Osteocyte (in vitro differentiated cells): ENCODE data around the gene PDE4B. TPM values are rescaled to one million over a fixed set of nuclear protein-coding genes. Genes with fewer than 3 reads are reported as not detected.
"Not testable (repeated sequence)": the region's sequence is repeated elsewhere in the genome, so short reads cannot be mapped to it uniquely, and the experiment has no call there.

Experiments used
- DNase-seq: peaks from one replicate; pipeline ENCODE4 v3.0.0; 2021; ENCODE audit warnings: mixed read lengths; ENCODE audit not compliant: unreplicated experiment; ENCODE audit errors: extremely low spot score
- H3K27ac Mint-ChIP-seq: one replicate; pipeline ENCODE4 v1.8.0; 2021; ENCODE audit warnings: mild to moderate bottlenecking, mixed read lengths; ENCODE audit not compliant: unreplicated experiment
- H3K27me3 Mint-ChIP-seq: one replicate; pipeline ENCODE4 v1.8.0; 2021; ENCODE audit warnings: mixed read lengths; ENCODE audit not compliant: unreplicated experiment
- H3K36me3 Mint-ChIP-seq: one replicate; pipeline ENCODE4 v1.8.0; 2021; ENCODE audit warnings: mixed read lengths; ENCODE audit not compliant: unreplicated experiment
- H3K4me1 Mint-ChIP-seq: one replicate; pipeline ENCODE4 v1.8.0; 2021; ENCODE audit warnings: mixed read lengths; ENCODE audit not compliant: unreplicated experiment
- H3K4me3 Mint-ChIP-seq: one replicate; pipeline ENCODE4 v1.8.0; 2021; ENCODE audit warnings: mild to moderate bottlenecking, moderate library complexity, mixed read lengths; ENCODE audit not compliant: unreplicated experiment
- H3K9me3 Mint-ChIP-seq: one replicate; pipeline ENCODE4 v1.8.0; 2021; ENCODE audit warnings: mixed read lengths; ENCODE audit not compliant: unreplicated experiment
- CTCF ChIP-seq: fragments of 200-600 bp; sonication (generic); IDR thresholded peaks from 2 replicates; pipeline ENCODE4 v1.5.0; 2021; ENCODE audit warnings: antibody characterized with exemption, mild to moderate bottlenecking, moderate library complexity
- total RNA-seq: library from RNA; stranded (reverse); gene quantifications from 2 replicates; pipeline ENCODE4 v1.2.1, GENCODE V29; 2021

Gene PDE4B
- total RNA-seq, 1 donor from 2014 or later: 53.1 TPM

DNA sequence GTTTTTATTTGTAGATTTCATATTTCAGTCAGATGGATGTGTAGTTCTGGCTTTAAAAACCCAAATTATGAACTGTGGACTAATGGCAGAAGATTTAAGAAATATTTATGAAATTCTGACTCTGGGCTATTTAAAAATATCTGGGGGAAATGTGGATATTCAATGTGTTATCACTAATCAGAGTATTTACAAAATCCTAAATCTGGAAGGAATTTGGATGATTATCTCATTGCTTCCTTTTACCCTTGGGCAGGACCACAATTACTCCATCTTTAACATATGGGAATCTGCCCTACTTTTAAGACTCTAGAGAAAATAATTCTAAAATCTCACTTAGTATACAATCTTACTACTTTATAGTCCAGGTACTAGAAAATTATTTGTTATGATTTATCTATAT is 203.2 kb downstream of the PDE4B start:
- peaks cover 37% of the 10 kb centered on the region for H3K27me3 Mint-ChIP-seq
- H3K4me3 Mint-ChIP-seq: no peak overlapping the region
- TF ChIP-seq CTCF: no peak
- H3K36me3 Mint-ChIP-seq: no peaks in the 10 kb centered on the region
- H3K4me1 Mint-ChIP-seq: no peaks in the 10 kb centered on the region
- no peak overlapping the region for H3K27ac Mint-ChIP-seq
- H3K9me3 Mint-ChIP-seq: no peaks in the 10 kb centered on the region
- no peak for DNase-seq

- no peaks in the 10 kb centered on the region for H3K36me3 Mint-ChIP-seq
- H3K27me3 Mint-ChIP-seq: peaks cover 40% of the 10 kb centered on the region
- H3K27ac Mint-ChIP-seq: no peak overlapping the region
- TF ChIP-seq CTCF: no peak
- no peak for DNase-seq
- no peaks in the 10 kb centered on the region for H3K4me1 Mint-ChIP-seq
- H3K9me3 Mint-ChIP-seq: no peaks in the 10 kb centered on the region
- no peak overlapping the region for H3K4me3 Mint-ChIP-seq
Measured at GRCh38 chr1:65997693-65998092, 205.0 kb downstream of the PDE4B start.

DNA sequence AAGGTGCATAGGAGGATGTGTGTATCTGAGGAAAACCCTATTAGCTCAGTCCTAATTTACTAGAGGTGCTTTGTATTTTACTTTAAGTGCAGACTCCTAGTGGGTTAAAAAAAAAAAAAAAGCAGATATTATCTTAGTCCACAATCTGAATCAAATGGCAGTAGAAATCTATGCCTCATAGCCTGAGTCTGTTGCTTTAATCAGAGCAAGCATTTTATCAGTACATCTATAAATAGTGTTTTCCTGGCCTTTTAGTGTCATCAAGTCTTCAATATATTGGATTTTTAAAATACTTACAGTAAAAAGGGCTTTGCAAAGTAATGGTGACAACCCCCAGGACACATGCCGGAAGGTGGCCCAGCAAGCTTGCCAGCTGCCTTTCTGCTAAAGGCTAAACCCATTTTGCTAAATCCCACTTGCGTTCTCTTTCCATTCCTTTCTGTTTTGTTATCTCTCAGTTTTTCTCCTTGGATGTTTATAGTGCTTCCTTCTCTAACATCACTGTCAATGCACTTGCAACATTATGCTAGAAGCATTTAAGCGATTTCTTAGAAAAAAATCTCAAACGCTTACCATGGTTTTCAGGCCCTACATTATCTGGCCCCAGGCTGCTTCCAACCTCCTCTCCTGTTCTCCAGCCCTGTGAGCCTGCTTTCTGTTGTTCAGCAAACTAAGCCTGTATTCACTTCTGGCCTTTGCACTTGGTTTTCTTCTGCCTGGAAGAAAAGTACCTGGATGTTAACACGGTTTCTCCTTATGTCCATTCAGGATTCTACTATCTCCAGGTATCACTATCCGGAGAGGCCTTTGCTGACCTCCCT is 206.3 kb downstream of the PDE4B start:
- peaks cover 33% of the 10 kb centered on the region for H3K27me3 Mint-ChIP-seq
- H3K36me3 Mint-ChIP-seq: no peaks in the 10 kb centered on the region
- no peak for TF ChIP-seq CTCF
- H3K4me1 Mint-ChIP-seq: no peaks in the 10 kb centered on the region
- H3K9me3 Mint-ChIP-seq: no peaks in the 10 kb centered on the region
- no peak overlapping the region for H3K4me3 Mint-ChIP-seq
- DNase-seq: no peak
- H3K27ac Mint-ChIP-seq: no peak overlapping the region

- TF ChIP-seq CTCF: no peak
- Mint-ChIP-seq H3K27ac (no peak overlapping the region), H3K9me3 (no peaks in the 10 kb centered on the region), H3K27me3 (peaks cover 30% of the 10 kb centered on the region), H3K36me3 (no peaks in the 10 kb centered on the region), H3K4me3 (no peak overlapping the region), H3K4me1 (no peaks in the 10 kb centered on the region)
- no peak for DNase-seq
Measured at GRCh38 chr1:66000033-66000637, 207.4 kb downstream of the PDE4B start.

DNA sequence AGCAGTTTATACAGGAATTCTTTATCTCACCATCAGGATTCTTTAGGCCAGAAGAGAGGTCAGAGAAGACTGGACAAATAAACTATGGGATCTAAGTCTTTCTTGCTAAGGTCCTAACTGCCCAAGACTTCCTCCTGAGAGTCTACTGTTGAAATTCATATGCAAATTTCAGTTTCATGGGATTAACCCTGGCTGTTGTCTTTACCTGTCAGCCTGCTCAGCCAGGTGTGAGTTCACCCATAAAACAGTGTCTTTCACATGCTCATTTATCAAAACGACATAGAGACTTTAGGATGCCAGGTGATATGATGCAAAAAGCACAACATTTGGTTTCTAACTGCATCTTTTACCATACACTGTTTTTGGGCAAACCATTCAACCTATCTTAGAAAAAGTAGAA is 211.0 kb downstream of the PDE4B start:
- peaks cover 31% of the 10 kb centered on the region for H3K27me3 Mint-ChIP-seq
- H3K9me3 Mint-ChIP-seq: no peaks in the 10 kb centered on the region
- DNase-seq: no peak
- TF ChIP-seq CTCF: no peak
- no peaks in the 10 kb centered on the region for H3K36me3 Mint-ChIP-seq
- H3K4me3 Mint-ChIP-seq: no peak overlapping the region
- H3K27ac Mint-ChIP-seq: no peak overlapping the region
- no peaks in the 10 kb centered on the region for H3K4me1 Mint-ChIP-seq

DNA sequence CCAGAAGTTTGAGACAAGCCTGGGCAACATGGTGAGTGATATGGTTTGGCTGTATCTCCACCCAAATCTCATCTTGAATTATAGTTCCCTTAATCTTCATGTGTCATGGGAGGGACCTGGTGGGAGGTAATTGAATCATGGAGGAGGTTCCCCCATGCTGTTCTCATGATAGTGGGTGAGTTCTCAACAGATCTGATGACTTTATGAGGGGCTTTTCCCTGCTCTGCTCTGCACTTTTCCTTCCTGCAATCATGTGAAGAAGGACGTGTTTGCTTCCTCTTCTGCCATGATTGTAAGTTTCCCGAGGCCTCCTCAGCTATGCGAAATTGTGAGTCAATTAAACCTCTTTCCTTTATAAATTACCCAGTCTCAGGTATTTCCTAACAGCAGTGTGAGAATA is 213.8 kb downstream of the PDE4B start:
- not testable (repeated sequence) for H3K9me3 Mint-ChIP-seq, H3K27ac Mint-ChIP-seq, H3K36me3 Mint-ChIP-seq, DNase-seq, H3K4me3 Mint-ChIP-seq, H3K4me1 Mint-ChIP-seq
- H3K27me3 Mint-ChIP-seq: peaks cover 22% of the 10 kb centered on the region
